OCI-LY1 (cell line): Measurements from ENCODE around the gene TMEM101.

ENCODE experiments used
- H2AFZ ChIP-seq: fragments of 200-600 bp; sonication (generic), shearing (Covaris generic); 2 replicates; pipeline ENCODE4 v1.6.0; 2014; ENCODE audit warnings: antibody characterized with exemption, mild to moderate bottlenecking, low read length
- H3F3A ChIP-seq: fragments of 200-600 bp; sonication (generic), shearing (Covaris generic); 2 replicates; pipeline ENCODE4 v1.6.0; 2014; ENCODE audit warnings: mild to moderate bottlenecking, antibody characterized with exemption, low read length, moderate library complexity; ENCODE audit not compliant: insufficient read depth
- H3K27ac ChIP-seq: fragments of 200-600 bp; sonication (generic); 2 replicates; pipeline ENCODE4 v1.5.1; 2014; ENCODE audit warnings: low read length, mixed run types, mild to moderate bottlenecking, low read depth; ENCODE audit not compliant: poor library complexity, severe bottlenecking
- H3K27me3 ChIP-seq: fragments of 200-600 bp; sonication (generic); 2 replicates; pipeline ENCODE4 v1.6.0; 2014; ENCODE audit warnings: antibody characterized with exemption, mild to moderate bottlenecking, low read length, moderate library complexity; ENCODE audit not compliant: insufficient read depth
- H3K36me3 ChIP-seq: fragments of 200-600 bp; sonication (generic); 2 replicates; pipeline ENCODE4 v1.6.1; 2014; ENCODE audit warnings: mild to moderate bottlenecking, antibody characterized with exemption, low read length, moderate library complexity, mixed read lengths; ENCODE audit not compliant: insufficient read depth
- H3K4me1 ChIP-seq: fragments of 200-600 bp; sonication (generic); 2 replicates; pipeline ENCODE4 v1.5.1; 2014; ENCODE audit warnings: mild to moderate bottlenecking, low read length, moderate library complexity; ENCODE audit not compliant: insufficient read depth, severe bottlenecking
- H3K4me2 ChIP-seq: fragments of 200-600 bp; sonication (generic), shearing (Covaris generic); 2 replicates; pipeline ENCODE4 v1.6.1; 2014; ENCODE audit warnings: low read length
- H3K4me3 ChIP-seq: fragments of 200-600 bp; sonication (generic); 2 replicates; pipeline ENCODE4 v1.5.1; 2014; ENCODE audit warnings: low read length, low read depth, mild to moderate bottlenecking, mixed read lengths; ENCODE audit not compliant: poor library complexity, severe bottlenecking
- H3K79me2 ChIP-seq: fragments of 200-600 bp; shearing (Covaris generic); 2 replicates; pipeline ENCODE4 v1.6.1; 2016; ENCODE audit warnings: mixed run types, low read length, mixed read lengths; ENCODE audit not compliant: insufficient read depth
- H3K9ac ChIP-seq: fragments of 200-600 bp; sonication (generic), shearing (Covaris generic); 2 replicates; pipeline ENCODE4 v1.6.1; 2014; ENCODE audit warnings: mild to moderate bottlenecking, low read length, mixed read lengths
- H3K9me2 ChIP-seq: fragments of 200-600 bp; sonication (generic), shearing (Covaris generic); 2 replicates; pipeline ENCODE4 v1.6.1; 2014; ENCODE audit warnings: low read depth, mild to moderate bottlenecking, low read length, mixed read lengths
- H3K9me3 ChIP-seq: fragments of 200-600 bp; shearing (Covaris generic); 2 replicates; pipeline ENCODE4 v1.6.1; 2014; ENCODE audit warnings: low read length, mixed read lengths
- H4K20me1 ChIP-seq: fragments of 200-600 bp; sonication (generic), shearing (Covaris generic); 2 replicates; pipeline ENCODE4 v1.6.0; 2016; ENCODE audit warnings: mild to moderate bottlenecking, low read length; ENCODE audit not compliant: insufficient read depth
- CTCF ChIP-seq: fragments of 200-600 bp; sonication (generic), shearing (Covaris generic); IDR thresholded peaks from 2 replicates; pipeline ENCODE4 v1.5.1; 2017; ENCODE audit warnings: mild to moderate bottlenecking, antibody characterized with exemption, low read length, moderate library complexity, mixed read lengths
- EZH2 ChIP-seq: fragments of 200-600 bp; sonication (generic), shearing (Covaris generic); IDR thresholded peaks from 2 replicates; pipeline ENCODE4 v1.8.0; 2017; ENCODE audit warnings: borderline replicate concordance, mixed run types, mild to moderate bottlenecking, antibody characterized with exemption, low read length, moderate library complexity, mixed read lengths

The TMEM101 gene

GRCh38 chr17:44004077-44004760, 10.5 kb downstream of the TMEM101 start, which contains the start of gene NAGS:
Gene NAGS, plus strand, starts transcription at chr17:44004622. Its CDS starts 42 bp downstream, at chr17:44004664.
- Histone ChIP-seq H3K27me3 (peaks cover 5% of the 10 kb centered on the region; the same call in 1 of the 2 replicates), H3K36me3 (no peaks in the 10 kb centered on the region), H4K20me1 (no peaks in the 10 kb centered on the region), H3K4me2 (no peak within 1 kb of the TSS), H3K4me1 (peaks cover 21% of the 10 kb centered on the region), H2AFZ (no peak within 1 kb of the TSS), H3K4me3 (no peak within 1 kb of the TSS), H3K79me2 (no peaks in the 10 kb centered on the region), H3K9me2 (no peaks in the 10 kb centered on the region), H3K9me3 (no peaks in the 10 kb centered on the region), H3F3A (no peaks in the 10 kb centered on the region), H3K9ac (no peak within 1 kb of the TSS), H3K27ac (no peak within 1 kb of the TSS)
- no peak for TF ChIP-seq EZH2
- TF ChIP-seq CTCF: no peak

GRCh38 chr17:44002141-44002848, 12.5 kb downstream of the TMEM101 start:
- TF ChIP-seq EZH2: no peak
- TF ChIP-seq CTCF: no peak
- no peaks in the 10 kb centered on the region for H3K9me3 ChIP-seq
- no peaks in the 10 kb centered on the region for H3K36me3 ChIP-seq
- no peak overlapping the region for H3K4me2 ChIP-seq
- H3K27ac ChIP-seq: no peak overlapping the region
- no peak overlapping the region for H2AFZ ChIP-seq
- H3K4me1 ChIP-seq: peaks cover 12% of the 10 kb centered on the region
- peaks cover 5% of the 10 kb centered on the region; the same call in 1 of the 2 replicates for H3K27me3 ChIP-seq
- no peak overlapping the region for H3K9ac ChIP-seq
- no peaks in the 10 kb centered on the region for H3K79me2 ChIP-seq
- no peak overlapping the region for H3K4me3 ChIP-seq
- H3K9me2 ChIP-seq: no peaks in the 10 kb centered on the region
- H4K20me1 ChIP-seq: no peaks in the 10 kb centered on the region
- H3F3A ChIP-seq: no peaks in the 10 kb centered on the region

- peaks cover 8% of the 10 kb centered on the region for H3K4me1 ChIP-seq
- H2AFZ ChIP-seq: no peak overlapping the region
- H3K9me3 ChIP-seq: no peaks in the 10 kb centered on the region
These were observed 13.3 kb downstream of the TMEM101 start for GRCh38 chr17:44001461-44001920.

More at GRCh38 chr17:44001461-44001920, 13.3 kb downstream of the TMEM101 start:
- no peak overlapping the region for H3K4me3 ChIP-seq
- TF ChIP-seq CTCF (no peak), EZH2 (no peak)
- no peak overlapping the region for H3K4me2 ChIP-seq
- H3K9ac ChIP-seq: no peak overlapping the region
- no peaks in the 10 kb centered on the region for H3K79me2 ChIP-seq
- peaks cover 4% of the 10 kb centered on the region; the same call in 1 of the 2 replicates for H3K27me3 ChIP-seq
- H3K27ac ChIP-seq: no peak overlapping the region
- no peaks in the 10 kb centered on the region for H3F3A ChIP-seq
- H4K20me1 ChIP-seq: no peaks in the 10 kb centered on the region
- H3K36me3 ChIP-seq: no peaks in the 10 kb centered on the region
- no peaks in the 10 kb centered on the region for H3K9me2 ChIP-seq
